ENCODE measurements around the gene SULF2. TPM values are rescaled to one million over a fixed set of nuclear protein-coding genes. Genes with fewer than 3 reads are reported as not detected.

Gene SULF2
- total and polyA plus RNA-seq, 2 experiments from 2014 or later, result 49.0 to 66.6 TPM

GRCh38 chr20:47691625-47692024 lies 93.7 kb downstream of the SULF2 start:
- no peak for TF ChIP-seq CTCF (IDR thresholded peaks at IDR 0.05; ENCODE audit: poor library complexity)
- no peak for TF ChIP-seq EZH2 (IDR thresholded peaks at IDR 0.05; ENCODE audit: borderline replicate concordance)
- TF ChIP-seq EZH2phosphoT487 (IDR thresholded peaks at IDR 0.05; ENCODE audit: low read depth, severe bottlenecking, unreplicated experiment), result no peak
- no peaks in the 10 kb centered on the region for H3K9me2 ChIP-seq (replicated peaks; ENCODE audit: insufficient read depth)
- no peak overlapping the region for H3K4me3 ChIP-seq
- no peaks in the 10 kb centered on the region for H3K79me2 ChIP-seq
- H2AFZ ChIP-seq, result no peak overlapping the region
- no peaks in the 10 kb centered on the region for H3K27me3 ChIP-seq
- H4K20me1 ChIP-seq (ENCODE audit: insufficient read depth, poor library complexity, severe bottlenecking), result no peaks in the 10 kb centered on the region
- H3K36me3 ChIP-seq (replicated peaks; ENCODE audit: insufficient read depth, low read depth), result no peaks in the 10 kb centered on the region
- H3K9me3 ChIP-seq (ENCODE audit: low read depth), result peaks cover 4% of the 10 kb centered on the region
- no peak overlapping the region for H3K4me2 ChIP-seq
- H3K27ac ChIP-seq, result no peak overlapping the region
- no peak for DNase-seq (ENCODE audit: low spot score)
- no peaks in the 10 kb centered on the region for H3K4me1 ChIP-seq (ENCODE audit: insufficient read depth)

- no peak overlapping the region for H2AFZ ChIP-seq
- no peaks in the 10 kb centered on the region for H3K27me3 ChIP-seq
- TF ChIP-seq CTCF (IDR thresholded peaks at IDR 0.05; ENCODE audit: poor library complexity) (no peak), EZH2phosphoT487 (IDR thresholded peaks at IDR 0.05; ENCODE audit: low read depth, severe bottlenecking, unreplicated experiment) (no peak), EZH2 (IDR thresholded peaks at IDR 0.05; ENCODE audit: borderline replicate concordance) (no peak)
- H4K20me1 ChIP-seq (ENCODE audit: insufficient read depth, poor library complexity, severe bottlenecking), result no peaks in the 10 kb centered on the region
- DNase-seq (ENCODE audit: low spot score), result no peak
- 90% methylated on average over 1 of the region's 1 CpG for WGBS (ENCODE audit: low lambda C conversion rate, missing lambda C conversion rate)
- H3K4me2 ChIP-seq, result no peak overlapping the region
- no peaks in the 10 kb centered on the region for H3K36me3 ChIP-seq (replicated peaks; ENCODE audit: insufficient read depth, low read depth)
- no peak overlapping the region for H3K27ac ChIP-seq
- H3K4me1 ChIP-seq (ENCODE audit: insufficient read depth), result no peaks in the 10 kb centered on the region
- H3K9me3 ChIP-seq (ENCODE audit: low read depth), result peaks cover 4% of the 10 kb centered on the region
- H3K79me2 ChIP-seq, result no peaks in the 10 kb centered on the region
- H3K9me2 ChIP-seq (replicated peaks; ENCODE audit: insufficient read depth), result no peaks in the 10 kb centered on the region
- no peak overlapping the region for H3K4me3 ChIP-seq
These were observed 95.5 kb downstream of the SULF2 start for GRCh38 chr20:47689731-47690130.

GRCh38 chr20:47688385-47689381 lies 96.6 kb downstream of the SULF2 start:
- H3K79me2 ChIP-seq, result no peaks in the 10 kb centered on the region
- no peak overlapping the region for H3K27ac ChIP-seq
- H3K4me3 ChIP-seq, result no peak overlapping the region
- peaks cover 4% of the 10 kb centered on the region for H3K9me3 ChIP-seq (ENCODE audit: low read depth)
- no peak overlapping the region for H2AFZ ChIP-seq
- no peak overlapping the region for H3K4me2 ChIP-seq
- H3K4me1 ChIP-seq (ENCODE audit: insufficient read depth), result no peaks in the 10 kb centered on the region
- H3K9me2 ChIP-seq (replicated peaks; ENCODE audit: insufficient read depth), result no peaks in the 10 kb centered on the region
- H4K20me1 ChIP-seq (ENCODE audit: insufficient read depth, poor library complexity, severe bottlenecking), result no peaks in the 10 kb centered on the region
- H3K27me3 ChIP-seq, result no peaks in the 10 kb centered on the region
- 83% methylated on average over 18 of the region's 18 CpGs for WGBS (ENCODE audit: low lambda C conversion rate, missing lambda C conversion rate)
- DNase-seq (ENCODE audit: low spot score), result no peak
- TF ChIP-seq CTCF (IDR thresholded peaks at IDR 0.05; ENCODE audit: poor library complexity) (no peak), EZH2phosphoT487 (IDR thresholded peaks at IDR 0.05; ENCODE audit: low read depth, severe bottlenecking, unreplicated experiment) (no peak), EZH2 (IDR thresholded peaks at IDR 0.05; ENCODE audit: borderline replicate concordance) (no peak)
- no peaks in the 10 kb centered on the region for H3K36me3 ChIP-seq (replicated peaks; ENCODE audit: insufficient read depth, low read depth)

Measured in hepatocyte (in vitro differentiated cells).